SKM-1 treated with dmso at 0.1 percent for 144 hours (cell line): ENCODE measurements around the gene LCN2.

Experiments used
- DNase-seq: peaks from one replicate; lab custom pipeline; 2025; ENCODE audit not compliant: unreplicated experiment; lab: John Stamatoyannopoulos, UW

LCN2 gene

GRCh38 chr9:128190516-128191405 lies 41.5 kb downstream of the LCN2 start:
- DNase-seq, result no peak

GRCh38 chr9:128191406-128192046 lies 42.3 kb downstream of the LCN2 start, which contains the start of gene CIZ1:
Gene CIZ1, minus strand, starts transcription at chr9:128191572. Its CDS starts 715 bp downstream, at chr9:128190857.
- DNase-seq, result peak; percentile 58

- DNase-seq, result no peak
Measured at GRCh38 chr9:128192601-128193371, 43.5 kb downstream of the LCN2 start.

- DNase-seq, result no peak
Measured at GRCh38 chr9:128193469-128194096, 44.3 kb downstream of the LCN2 start.

GRCh38 chr9:128201441-128202369 lies 52.5 kb downstream of the LCN2 start:
- no peak for DNase-seq

GRCh38 chr9:128202648-128203023 lies 53.4 kb downstream of the LCN2 start:
- no peak for DNase-seq
